Colonic mucosa (tissue), 4 donors: Measurements from ENCODE around the gene OGG1. TPM values are rescaled to one million over a fixed set of nuclear protein-coding genes. Genes with fewer than 3 reads are reported as not detected.

Experiments used
- DNase-seq: peaks from one replicate; pipeline ENCODE4 v3.0.0-alpha.2; 2020
- H3K27ac ChIP-seq: fragments of 200-600 bp; one replicate; pipeline ENCODE4 v1.8.0; 2021
- H3K27me3 ChIP-seq: fragments of 200-600 bp; one replicate; pipeline ENCODE4 v1.8.0; 2021
- H3K36me3 ChIP-seq: fragments of 200-600 bp; one replicate; pipeline ENCODE4 v1.8.0; 2021
- H3K4me1 ChIP-seq: fragments of 200-600 bp; one replicate; pipeline ENCODE4 v1.8.0; 2021; ENCODE audit warnings: mild to moderate bottlenecking
- H3K4me3 ChIP-seq: fragments of 200-600 bp; one replicate; pipeline ENCODE4 v1.8.0; 2021
- H3K9ac ChIP-seq, 2 donors: one replicate each; pipeline ENCODE4 v1.7.0; 2013; ENCODE audit warnings: control low read depth in 2 of 2, low read depth in 2 of 2, low read length in 2 of 2
- H3K9me3 ChIP-seq: fragments of 200-600 bp; one replicate; pipeline ENCODE4 v1.8.0; 2021
- intact Hi-C: fragments of 100-400 bp; cut with DNase I; formaldehyde crosslinking; loops from one replicate; pipeline ENCODE4 v1.14.1; 2022
- total RNA-seq, 2 donors: library from RNA; stranded (reverse); fragmentation: NEBNext Ultra II Directional in 1 of 2; extraction: Animal tissue kit (Norgen Biotek cat#: 25700) in 1 of 2; gene quantifications; one replicate each; pipeline ENCODE4 v1.2.1, GENCODE V29; 2021
- TF ChIP-seq, protein P1 (sequence below): fragments of 200-600 bp; IDR thresholded peaks from one replicate; pipeline ENCODE4 v1.8.0; 2022; ENCODE audit warnings: antibody characterized with exemption, mild to moderate bottlenecking
- donor health status: healthy.
- donor health status: DM: no; HTN: no; CAD: no.
- donor health status: DM: no; HTN: no; CAD: no.

Gene OGG1
- total RNA-seq, 2 donors from 2014 or later = 19.1 to 24.9 TPM

GRCh38 chr3:9781978-9782603, 32.3 kb downstream of the OGG1 start:
- no peak for DNase-seq
- Histone ChIP-seq H3K4me1 (no peaks in the 10 kb centered on the region), H3K27ac (no peak overlapping the region), H3K4me3 (no peak overlapping the region), H3K27me3 (no peaks in the 10 kb centered on the region), H3K9ac (no peak overlapping the region), H3K36me3 (no peaks in the 10 kb centered on the region), H3K9me3 (no peaks in the 10 kb centered on the region)
- TF ChIP-seq, protein P1, sequence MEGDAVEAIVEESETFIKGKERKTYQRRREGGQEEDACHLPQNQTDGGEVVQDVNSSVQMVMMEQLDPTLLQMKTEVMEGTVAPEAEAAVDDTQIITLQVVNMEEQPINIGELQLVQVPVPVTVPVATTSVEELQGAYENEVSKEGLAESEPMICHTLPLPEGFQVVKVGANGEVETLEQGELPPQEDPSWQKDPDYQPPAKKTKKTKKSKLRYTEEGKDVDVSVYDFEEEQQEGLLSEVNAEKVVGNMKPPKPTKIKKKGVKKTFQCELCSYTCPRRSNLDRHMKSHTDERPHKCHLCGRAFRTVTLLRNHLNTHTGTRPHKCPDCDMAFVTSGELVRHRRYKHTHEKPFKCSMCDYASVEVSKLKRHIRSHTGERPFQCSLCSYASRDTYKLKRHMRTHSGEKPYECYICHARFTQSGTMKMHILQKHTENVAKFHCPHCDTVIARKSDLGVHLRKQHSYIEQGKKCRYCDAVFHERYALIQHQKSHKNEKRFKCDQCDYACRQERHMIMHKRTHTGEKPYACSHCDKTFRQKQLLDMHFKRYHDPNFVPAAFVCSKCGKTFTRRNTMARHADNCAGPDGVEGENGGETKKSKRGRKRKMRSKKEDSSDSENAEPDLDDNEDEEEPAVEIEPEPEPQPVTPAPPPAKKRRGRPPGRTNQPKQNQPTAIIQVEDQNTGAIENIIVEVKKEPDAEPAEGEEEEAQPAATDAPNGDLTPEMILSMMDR = no peak
- intact Hi-C loops = no loop called here

GRCh38 chr3:9782770-9783169, 33.0 kb downstream of the OGG1 start:
- Histone ChIP-seq H3K27ac (no peak overlapping the region), H3K4me3 (no peak overlapping the region), H3K4me1 (no peaks in the 10 kb centered on the region), H3K9me3 (no peaks in the 10 kb centered on the region), H3K9ac (no peak overlapping the region), H3K27me3 (no peaks in the 10 kb centered on the region), H3K36me3 (no peaks in the 10 kb centered on the region)
- DNase-seq = no peak
- TF ChIP-seq, protein P1 = no peak
- intact Hi-C loops = no loop called here

DNA sequence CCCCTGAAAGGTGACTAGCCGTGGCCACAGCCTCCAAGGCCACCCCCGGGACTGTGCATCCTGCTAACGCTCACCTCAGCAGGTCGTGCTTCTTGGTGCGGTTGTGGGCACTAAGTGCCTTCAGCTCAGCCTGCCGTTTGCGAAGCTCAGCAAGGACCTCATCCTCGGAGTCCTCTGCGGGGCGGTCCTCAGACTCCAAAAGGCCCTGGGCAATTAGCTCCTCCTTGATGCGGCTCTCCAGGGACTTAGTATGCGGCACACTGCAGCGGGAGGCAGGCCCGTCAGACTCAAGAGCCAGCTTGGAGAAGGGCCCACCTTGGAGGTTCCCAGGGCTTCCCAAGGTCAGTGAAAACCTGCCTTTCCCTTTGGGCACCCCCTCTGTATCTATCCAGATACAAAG, 34.2 kb downstream of the OGG1 start:
- Histone ChIP-seq H3K27ac (no peak overlapping the region), H3K36me3 (no peaks in the 10 kb centered on the region), H3K4me1 (no peaks in the 10 kb centered on the region), H3K27me3 (no peaks in the 10 kb centered on the region), H3K9me3 (no peaks in the 10 kb centered on the region), H3K9ac (no peak overlapping the region), H3K4me3 (no peak overlapping the region)
- DNase-seq = no peak
- intact Hi-C loops = no loop called here
- TF ChIP-seq, protein P1 = no peak

- Histone ChIP-seq H3K4me3 (no peak overlapping the region), H3K36me3 (no peaks in the 10 kb centered on the region), H3K9ac (no peak overlapping the region), H3K27ac (no peak overlapping the region), H3K27me3 (no peaks in the 10 kb centered on the region), H3K9me3 (no peaks in the 10 kb centered on the region), H3K4me1 (no peaks in the 10 kb centered on the region)
- TF ChIP-seq, protein P1 = no peak
- DNase-seq = no peak
- intact Hi-C loops = no loop called here
Observed at GRCh38 chr3:9784965-9785364, 35.2 kb downstream of the OGG1 start.

DNA sequence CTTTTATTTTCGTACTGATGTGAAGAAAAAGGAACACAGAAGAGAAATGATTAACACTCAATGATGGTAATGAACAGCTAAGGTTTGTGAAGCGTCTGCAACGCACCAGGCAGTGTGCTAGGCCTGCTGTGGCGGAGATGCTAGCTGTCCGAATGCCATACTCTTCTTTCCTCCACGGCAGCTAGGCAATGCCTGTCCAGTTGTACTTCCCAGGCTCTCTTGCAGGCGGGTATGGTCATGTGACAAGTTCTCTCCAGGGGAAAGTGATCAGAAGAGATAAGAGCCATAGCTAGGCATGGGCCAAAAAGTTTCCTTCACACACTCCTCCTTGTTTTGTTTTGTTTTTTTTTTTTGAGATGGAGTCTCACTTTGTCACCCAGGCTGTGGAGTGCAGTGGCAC, 35.9 kb downstream of the OGG1 start:
- Histone ChIP-seq H3K4me3 (no peak overlapping the region), H3K9me3 (no peaks in the 10 kb centered on the region), H3K36me3 (no peaks in the 10 kb centered on the region), H3K9ac (no peak overlapping the region), H3K27ac (no peak overlapping the region), H3K27me3 (no peaks in the 10 kb centered on the region), H3K4me1 (no peaks in the 10 kb centered on the region)
- intact Hi-C loops = no loop called here
- TF ChIP-seq, protein P1 = no peak
- DNase-seq = no peak
